HG02973 (cell line): ENCODE data around the gene KIAA1671.

Experiments used
- ATAC-seq: cut with Tn5 transposase; IDR thresholded peaks from one replicate; pipeline ENCODE4 v1.9.1; 2021; ENCODE audit warnings: moderate library complexity; ENCODE audit not compliant: unreplicated experiment

The KIAA1671 gene

GRCh38 chr22:25032066-25032465 lies 79.5 kb downstream of the KIAA1671 start:
- ATAC-seq, result no peak

- no peak for ATAC-seq
These were observed 83.2 kb downstream of the KIAA1671 start for GRCh38 chr22:25035715-25036114.

GRCh38 chr22:25038239-25038638 lies 85.7 kb downstream of the KIAA1671 start:
- no peak for ATAC-seq

- no peak for ATAC-seq
These were observed 86.3 kb downstream of the KIAA1671 start for GRCh38 chr22:25038771-25039170.

GRCh38 chr22:25039255-25039654 lies 86.7 kb downstream of the KIAA1671 start:
- ATAC-seq, result no peak

GRCh38 chr22:25039754-25040153 lies 87.2 kb downstream of the KIAA1671 start:
- no peak for ATAC-seq

- no peak for ATAC-seq
These were observed 92.6 kb downstream of the KIAA1671 start for GRCh38 chr22:25045159-25045558.

- ATAC-seq, result no peak
These were observed 95.6 kb downstream of the KIAA1671 start for GRCh38 chr22:25048071-25048470.

- ATAC-seq, result no peak
These were observed 96.4 kb downstream of the KIAA1671 start for GRCh38 chr22:25048659-25049647.

- ATAC-seq, result no peak
These were observed 97.3 kb downstream of the KIAA1671 start for GRCh38 chr22:25049770-25050169.

GRCh38 chr22:25050566-25050965 lies 98.0 kb downstream of the KIAA1671 start:
- no peak for ATAC-seq

- ATAC-seq, result no peak
These were observed 98.6 kb downstream of the KIAA1671 start for GRCh38 chr22:25051073-25051472.

- no peak for ATAC-seq
These were observed 99.6 kb downstream of the KIAA1671 start for GRCh38 chr22:25051983-25052710.

- ATAC-seq, result no peak
These were observed 100.8 kb downstream of the KIAA1671 start for GRCh38 chr22:25053153-25053805.

- no peak for ATAC-seq
These were observed 102.5 kb downstream of the KIAA1671 start for GRCh38 chr22:25054943-25055511.

- ATAC-seq, result no peak
These were observed 104.7 kb downstream of the KIAA1671 start for GRCh38 chr22:25057013-25057881.

- no peak for ATAC-seq
These were observed 106.9 kb downstream of the KIAA1671 start for GRCh38 chr22:25059438-25059837.

- no peak for ATAC-seq
These were observed 108.1 kb downstream of the KIAA1671 start for GRCh38 chr22:25060522-25061071.

GRCh38 chr22:25061134-25061533 lies 108.6 kb downstream of the KIAA1671 start:
- ATAC-seq, result no peak
